ENCODE results near the gene GNAS.

- no peak for TF ChIP-seq CTCF (IDR thresholded peaks at IDR 0.05)
- TF ChIP-seq POLR2A (IDR thresholded peaks at IDR 0.05) = no peak
- TF ChIP-seq POLR2AphosphoS5 (IDR thresholded peaks at IDR 0.05) = no peak
- TF ChIP-seq EP300 (IDR thresholded peaks at IDR 0.05) = no peak
Measured at GRCh38 chr20:58845706-58846105, 6.8 kb upstream of the GNAS start.

Data from gastroesophageal sphincter (tissue), 3 donors.